Kidney tubule cell (primary cell): ENCODE results near the gene KMO.
A peak's percentile ranks its signal among the peaks of the same experiment; 100 is the strongest.

Experiments used
- DNase-seq: peaks from one replicate; pipeline ENCODE4 v3.0.0-alpha.2; 2018; ENCODE audit warnings: low spot score

The KMO gene

GRCh38 chr1:241630005-241630404 lies 97.8 kb downstream of the KMO start:
- DNase-seq = no peak

GRCh38 chr1:241630476-241630875 lies 98.3 kb downstream of the KMO start:
- no peak for DNase-seq

- no peak for DNase-seq
Observed at GRCh38 chr1:241630899-241631298, 98.7 kb downstream of the KMO start.

- no peak for DNase-seq
Observed at GRCh38 chr1:241631674-241632073, 99.5 kb downstream of the KMO start.

GRCh38 chr1:241632987-241633386 lies 100.8 kb downstream of the KMO start:
- no peak for DNase-seq

GRCh38 chr1:241635556-241636152 lies 103.5 kb downstream of the KMO start:
- DNase-seq = no peak

- DNase-seq = no peak
Observed at GRCh38 chr1:241636291-241636690, 104.1 kb downstream of the KMO start.

- no peak for DNase-seq
Observed at GRCh38 chr1:241637046-241637590, 104.9 kb downstream of the KMO start.

- no peak for DNase-seq
Observed at GRCh38 chr1:241637604-241638003, 105.4 kb downstream of the KMO start.

GRCh38 chr1:241638099-241638682 lies 106.0 kb downstream of the KMO start:
- no peak for DNase-seq

- peak; percentile 51 for DNase-seq
Observed at GRCh38 chr1:241638909-241639622, 106.9 kb downstream of the KMO start.

GRCh38 chr1:241639623-241640148 lies 107.5 kb downstream of the KMO start:
- DNase-seq = no peak

- DNase-seq = peak; percentile 90
Observed at GRCh38 chr1:241640149-241640866, 108.1 kb downstream of the KMO start, which contains the start of the genes CHML and OPN3. Gene CHML (minus strand): TSS chr1:241640369. CDS start chr1:241635766, 4,603 bp downstream. Gene OPN3 (minus strand): TSS chr1:241640369. CDS start chr1:241640254, 115 bp downstream.

GRCh38 chr1:241640867-241641622 lies 108.9 kb downstream of the KMO start:
- DNase-seq = no peak

- peak; percentile 30 for DNase-seq
Observed at GRCh38 chr1:241641773-241642592, 109.8 kb downstream of the KMO start.

GRCh38 chr1:241642593-241642944 lies 110.4 kb downstream of the KMO start:
- no peak for DNase-seq

- DNase-seq = no peak
Observed at GRCh38 chr1:241644259-241644658, 112.1 kb downstream of the KMO start.

- DNase-seq = no peak
Observed at GRCh38 chr1:241645199-241645598, 113.0 kb downstream of the KMO start.
